Measurements from ENCODE around the gene ATP5PF. TPM values are rescaled to one million over a fixed set of nuclear protein-coding genes. Genes with fewer than 3 reads are reported as not detected.

ATP5PF gene
- total RNA-seq, 1 donor = 36.2 TPM

DNA sequence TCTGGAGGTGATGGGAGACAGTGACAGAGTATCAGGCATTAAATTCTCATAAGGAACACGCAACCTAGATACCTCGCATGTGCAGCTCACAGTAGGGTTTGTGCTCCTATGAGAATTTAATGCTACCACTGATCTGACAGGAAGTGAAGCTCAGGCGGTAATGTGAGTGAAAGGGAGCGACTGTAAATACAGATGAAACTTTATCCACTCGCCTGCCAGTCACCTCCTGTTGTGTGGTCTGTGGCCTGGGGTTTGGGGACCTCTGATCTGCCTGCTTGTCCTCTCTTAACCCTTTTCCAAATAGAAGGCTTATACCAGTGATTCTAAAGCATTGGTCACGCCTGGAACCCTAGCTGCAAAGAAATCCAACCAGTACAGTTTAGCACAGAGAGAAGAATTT lies 15.4 kb upstream of the ATP5PF start:
- H3K36me3 ChIP-seq (ENCODE audit: insufficient read depth, low read length) = peaks cover 18% of the 10 kb centered on the region
- TF ChIP-seq CTCF (IDR thresholded peaks at IDR 0.05; ENCODE audit: extremely low read depth, low read depth, low read length) = no peak
- H3K4me1 ChIP-seq (ENCODE audit: insufficient read depth, low read length) = no peaks in the 10 kb centered on the region
- H3K4me2 ChIP-seq (ENCODE audit: insufficient read depth, low read length) = no peak overlapping the region
- H3K27me3 ChIP-seq (ENCODE audit: insufficient read depth, low read length) = no peaks in the 10 kb centered on the region
- no peaks in the 10 kb centered on the region for H3K79me2 ChIP-seq (ENCODE audit: insufficient read depth, low read length)
- H3K9me3 ChIP-seq (ENCODE audit: low read depth, low read length) = no peaks in the 10 kb centered on the region
- DNase-seq (ENCODE audit: insufficient read length, low spot score, missing footprints) = no peak
- peak overlapping the region; percentile 23 for H2AFZ ChIP-seq (ENCODE audit: low read length)
- no peaks in the 10 kb centered on the region for H4K20me1 ChIP-seq (ENCODE audit: insufficient read depth, low read length)
- H3K27ac ChIP-seq (ENCODE audit: low read depth, low read length) = no peak overlapping the region
- H3K4me3 ChIP-seq (ENCODE audit: insufficient read depth, low read length) = no peak overlapping the region

DNA sequence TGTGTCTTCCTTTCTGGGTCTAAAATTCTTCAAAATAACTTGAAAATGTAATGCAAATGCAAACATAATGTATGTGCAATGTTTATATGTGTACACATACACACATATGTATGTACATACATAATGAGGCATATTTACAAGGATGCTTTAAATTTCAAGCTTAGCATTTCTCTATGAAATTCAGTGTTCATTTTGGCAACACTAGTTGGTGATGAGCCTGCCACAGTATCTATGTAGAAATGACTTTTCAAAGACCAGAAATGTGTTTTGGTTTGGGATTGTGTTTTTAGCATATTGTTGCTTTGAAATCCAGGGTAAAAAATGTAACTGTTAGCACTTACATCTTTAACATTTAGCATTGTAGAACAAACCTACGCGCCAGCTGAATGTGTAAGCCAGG lies 10.2 kb upstream of the ATP5PF start:
- H3K4me3 ChIP-seq (ENCODE audit: insufficient read depth, low read length) = no peak overlapping the region
- no peaks in the 10 kb centered on the region for H3K9me3 ChIP-seq (ENCODE audit: low read depth, low read length)
- TF ChIP-seq CTCF (IDR thresholded peaks at IDR 0.05; ENCODE audit: extremely low read depth, low read depth, low read length) = no peak
- H3K27me3 ChIP-seq (ENCODE audit: insufficient read depth, low read length) = no peaks in the 10 kb centered on the region
- no peak overlapping the region for H2AFZ ChIP-seq (ENCODE audit: low read length)
- no peak overlapping the region for H3K27ac ChIP-seq (ENCODE audit: low read depth, low read length)
- H3K4me1 ChIP-seq (ENCODE audit: insufficient read depth, low read length) = no peaks in the 10 kb centered on the region
- peaks cover 7% of the 10 kb centered on the region for H3K36me3 ChIP-seq (ENCODE audit: insufficient read depth, low read length)
- H4K20me1 ChIP-seq (ENCODE audit: insufficient read depth, low read length) = no peaks in the 10 kb centered on the region
- peaks cover 24% of the 10 kb centered on the region for H3K79me2 ChIP-seq (ENCODE audit: insufficient read depth, low read length)
- DNase-seq (ENCODE audit: insufficient read length, low spot score, missing footprints) = no peak
- H3K4me2 ChIP-seq (ENCODE audit: insufficient read depth, low read length) = no peak overlapping the region

DNA sequence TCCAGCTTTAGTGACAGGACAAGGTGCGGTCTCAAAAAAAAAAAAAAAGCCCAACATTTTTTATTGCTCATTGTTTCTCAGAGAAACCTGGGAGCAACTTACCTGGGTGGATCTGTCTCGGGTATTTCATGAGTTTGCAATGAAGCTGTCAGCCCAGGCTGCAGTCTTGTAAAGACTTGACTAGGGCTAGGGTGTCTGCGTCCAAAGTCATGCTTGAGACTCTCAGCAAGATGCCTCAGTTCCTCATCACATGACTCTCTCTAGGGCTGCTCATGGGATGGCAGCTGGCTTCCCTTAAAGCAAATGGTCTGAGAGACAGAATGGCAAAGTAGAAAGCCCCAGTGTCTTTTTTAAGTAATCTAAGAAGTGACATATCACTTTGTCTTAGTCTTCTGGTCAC lies 8.2 kb upstream of the ATP5PF start:
- peaks cover 2% of the 10 kb centered on the region for H4K20me1 ChIP-seq (ENCODE audit: insufficient read depth, low read length)
- TF ChIP-seq CTCF (IDR thresholded peaks at IDR 0.05; ENCODE audit: extremely low read depth, low read depth, low read length) = no peak

GRCh38 chr21:25737421-25737820 lies 2.7 kb upstream of the ATP5PF start:
- no peak overlapping the region for H3K4me3 ChIP-seq (ENCODE audit: insufficient read depth, low read length)
- peak overlapping the region; percentile 95 for H3K4me2 ChIP-seq (ENCODE audit: insufficient read depth, low read length)
- H4K20me1 ChIP-seq (ENCODE audit: insufficient read depth, low read length) = peaks cover 8% of the 10 kb centered on the region
- H3K79me2 ChIP-seq (ENCODE audit: insufficient read depth, low read length) = peaks cover 87% of the 10 kb centered on the region
- peaks cover 17% of the 10 kb centered on the region for H3K4me1 ChIP-seq (ENCODE audit: insufficient read depth, low read length)
- H3K36me3 ChIP-seq (ENCODE audit: insufficient read depth, low read length) = peaks cover 5% of the 10 kb centered on the region
- no peaks in the 10 kb centered on the region for H3K9me3 ChIP-seq (ENCODE audit: low read depth, low read length)
- no peak overlapping the region for H3K27ac ChIP-seq (ENCODE audit: low read depth, low read length)
- DNase-seq (ENCODE audit: insufficient read length, low spot score, missing footprints) = no peak
- TF ChIP-seq CTCF (IDR thresholded peaks at IDR 0.05; ENCODE audit: extremely low read depth, low read depth, low read length) = no peak
- H3K27me3 ChIP-seq (ENCODE audit: insufficient read depth, low read length) = no peaks in the 10 kb centered on the region
- no peak overlapping the region for H2AFZ ChIP-seq (ENCODE audit: low read length)

More for the DNA sequence above, 8.2 kb upstream of the ATP5PF start:
- no peak for DNase-seq (ENCODE audit: insufficient read length, low spot score, missing footprints)
- Histone ChIP-seq H3K36me3 (ENCODE audit: insufficient read depth, low read length) (peaks cover 5% of the 10 kb centered on the region), H3K4me1 (ENCODE audit: insufficient read depth, low read length) (no peaks in the 10 kb centered on the region), H2AFZ (ENCODE audit: low read length) (no peak overlapping the region), H3K27ac (ENCODE audit: low read depth, low read length) (no peak overlapping the region), H3K27me3 (ENCODE audit: insufficient read depth, low read length) (no peaks in the 10 kb centered on the region), H3K9me3 (ENCODE audit: low read depth, low read length) (no peaks in the 10 kb centered on the region), H3K79me2 (ENCODE audit: insufficient read depth, low read length) (peaks cover 44% of the 10 kb centered on the region), H3K4me2 (ENCODE audit: insufficient read depth, low read length) (no peak overlapping the region), H3K4me3 (ENCODE audit: insufficient read depth, low read length) (no peak overlapping the region)
